Measurements from ENCODE around the gene TRIM45. TPM values are rescaled to one million over a fixed set of nuclear protein-coding genes. Genes with fewer than 3 reads are reported as not detected.

TRIM45 gene
- polyA plus RNA-seq, 1 experiment: 3.8 TPM

GRCh38 chr1:117097443-117097842 is 24.1 kb downstream of the TRIM45 start:
- DNase-seq (ENCODE audit: low read depth): no peak
- CTCF ChIA-PET: interaction anchor here (4.8 kb wide), 1 partner anchor 8 kb away, joined by 17 read pairs; no protein-coding TSS in a partner anchor
- no peak for TF ChIP-seq CTCF (IDR thresholded peaks at IDR 0.05; ENCODE audit: insufficient read depth, low read depth, low read length)
- Histone ChIP-seq H3K4me3 (ENCODE audit: low read depth, low read length) (no peak overlapping the region), H3K36me3 (ENCODE audit: control insufficient read depth, insufficient read depth, low read length) (no peaks in the 10 kb centered on the region), H3K27me3 (ENCODE audit: control insufficient read depth, insufficient read depth, low read length) (no peaks in the 10 kb centered on the region)
- POLR2A ChIA-PET: no interaction called here

GRCh38 chr1:117096951-117097408 is 24.6 kb downstream of the TRIM45 start:
- Histone ChIP-seq H3K36me3 (ENCODE audit: control insufficient read depth, insufficient read depth, low read length) (no peaks in the 10 kb centered on the region), H3K27me3 (ENCODE audit: control insufficient read depth, insufficient read depth, low read length) (no peaks in the 10 kb centered on the region), H3K4me3 (ENCODE audit: low read depth, low read length) (no peak overlapping the region)
- POLR2A ChIA-PET: no interaction called here
- no peak for TF ChIP-seq CTCF (IDR thresholded peaks at IDR 0.05; ENCODE audit: insufficient read depth, low read depth, low read length)
- no peak for DNase-seq (ENCODE audit: low read depth)
- CTCF ChIA-PET: interaction anchor here (0.6 to 4.8 kb wide), 4 partner anchors 9 to 33 kb away, joined by 3 to 17 read pairs (median 3); no protein-coding TSS in a partner anchor

- peak; percentile 52 for DNase-seq (ENCODE audit: low read depth)
- no peaks in the 10 kb centered on the region for H3K27me3 ChIP-seq (ENCODE audit: control insufficient read depth, insufficient read depth, low read length)
- CTCF ChIA-PET: interaction anchor here (0.9 to 4.8 kb wide), 8 partner anchors 11 to 664 kb away, joined by 3 to 27 read pairs (median 13); partner anchors contain the start of gene TRIM45
- H3K4me3 ChIP-seq (ENCODE audit: low read depth, low read length): no peak overlapping the region
- H3K36me3 ChIP-seq (ENCODE audit: control insufficient read depth, insufficient read depth, low read length): no peaks in the 10 kb centered on the region
- TF ChIP-seq CTCF (IDR thresholded peaks at IDR 0.05; ENCODE audit: insufficient read depth, low read depth, low read length): no peak
- POLR2A ChIA-PET: no interaction called here
These were observed 26.5 kb downstream of the TRIM45 start for GRCh38 chr1:117094841-117095604.

GRCh38 chr1:117093870-117094621 is 27.5 kb downstream of the TRIM45 start:
- Histone ChIP-seq H3K4me3 (ENCODE audit: low read depth, low read length) (no peak overlapping the region), H3K36me3 (ENCODE audit: control insufficient read depth, insufficient read depth, low read length) (no peaks in the 10 kb centered on the region), H3K27me3 (ENCODE audit: control insufficient read depth, insufficient read depth, low read length) (no peaks in the 10 kb centered on the region)
- POLR2A ChIA-PET: interaction anchor here (1.0 kb wide), 1 partner anchor 20 kb away, joined by 4 read pairs; no protein-coding TSS in a partner anchor
- DNase-seq (ENCODE audit: low read depth): no peak
- CTCF ChIA-PET: interaction anchor here (0.8 to 4.8 kb wide), 11 partner anchors 12 to 665 kb away, joined by 3 to 27 read pairs (median 8); partner anchors contain the start of genes TRIM45 and TTF2
- TF ChIP-seq CTCF (IDR thresholded peaks at IDR 0.05; ENCODE audit: insufficient read depth, low read depth, low read length): peak; percentile 37

GRCh38 chr1:117093091-117093534 is 28.4 kb downstream of the TRIM45 start:
- POLR2A ChIA-PET: interaction anchor here (1.0 to 1.3 kb wide), 2 partner anchors 21 to 35 kb away, joined by 4 to 5 read pairs; no protein-coding TSS in a partner anchor
- TF ChIP-seq CTCF (IDR thresholded peaks at IDR 0.05; ENCODE audit: insufficient read depth, low read depth, low read length): no peak
- DNase-seq (ENCODE audit: low read depth): peak; percentile 93
- Histone ChIP-seq H3K27me3 (ENCODE audit: control insufficient read depth, insufficient read depth, low read length) (no peaks in the 10 kb centered on the region), H3K36me3 (ENCODE audit: control insufficient read depth, insufficient read depth, low read length) (no peaks in the 10 kb centered on the region), H3K4me3 (ENCODE audit: low read depth, low read length) (no peak overlapping the region)
- CTCF ChIA-PET: interaction anchor here (1.2 to 4.8 kb wide), 10 partner anchors 13 to 192 kb away, joined by 3 to 27 read pairs (median 8); partner anchors contain the start of genes TRIM45 and TTF2

All from BJ (cell line).